Activated T-helper 2 cell treated with anti-CD3 and anti-CD28 coated beads, Interferon-gamma antibody, Interleukin-2, Interleukin-4, amounts not matched to agents 10 μg/mL and 5 μg/mL and 100 μg/mL, durations not matched to agents 14 hours and 24 hours and 36 hours (primary cell): ENCODE data around the gene ANKRD22. TPM values are rescaled to one million over a fixed set of nuclear protein-coding genes. Genes with fewer than 3 reads are reported as not detected.

Source experiments
- total RNA-seq: library from RNA; stranded (reverse); gene quantifications from 2 replicates; pipeline ENCODE4 v1.2.3, GENCODE V29; 2022

Gene ANKRD22
- total RNA-seq, 1 donor from 2014 or later = not detected

Other genes with a start within 250 kb of the ANKRD22 start
- gene LIPF, start 187.4 kb downstream of the ANKRD22 start, total RNA-seq = not detected in 2 replicates
- not detected in 2 replicates for gene LIPK, start 145.6 kb downstream of the ANKRD22 start, total RNA-seq
- gene LIPN, start 91.8 kb downstream of the ANKRD22 start, total RNA-seq = not detected in 2 replicates
- not detected in 2 replicates for gene LIPM, start 49.1 kb downstream of the ANKRD22 start, total RNA-seq
- 44.2 and 47.2 TPM in 2 replicates for gene STAMBPL1, start 28.4 kb upstream of the ANKRD22 start, total RNA-seq
- gene ACTA2, start 100.9 kb upstream of the ANKRD22 start, total RNA-seq = 11.3 and 11.9 TPM in 2 replicates
- 20.7 and 22.5 TPM in 2 replicates for gene FAS, start 139.0 kb upstream of the ANKRD22 start, total RNA-seq